Activated CD4-positive, alpha-beta T cell treated with anti-CD3 and anti-CD28 coated beads, Interleukin-2, amount 50 U/mL, for 16 hours (primary cell): ENCODE measurements around the gene TRIM72.
"Not testable (repeated sequence)": the region's sequence is repeated elsewhere in the genome, so short reads cannot be mapped to it uniquely, and the experiment has no call there.

Experiments
- DNase-seq: peaks from one replicate; pipeline ENCODE4 v3.0.0-alpha.2; 2020

The TRIM72 gene, protein sequence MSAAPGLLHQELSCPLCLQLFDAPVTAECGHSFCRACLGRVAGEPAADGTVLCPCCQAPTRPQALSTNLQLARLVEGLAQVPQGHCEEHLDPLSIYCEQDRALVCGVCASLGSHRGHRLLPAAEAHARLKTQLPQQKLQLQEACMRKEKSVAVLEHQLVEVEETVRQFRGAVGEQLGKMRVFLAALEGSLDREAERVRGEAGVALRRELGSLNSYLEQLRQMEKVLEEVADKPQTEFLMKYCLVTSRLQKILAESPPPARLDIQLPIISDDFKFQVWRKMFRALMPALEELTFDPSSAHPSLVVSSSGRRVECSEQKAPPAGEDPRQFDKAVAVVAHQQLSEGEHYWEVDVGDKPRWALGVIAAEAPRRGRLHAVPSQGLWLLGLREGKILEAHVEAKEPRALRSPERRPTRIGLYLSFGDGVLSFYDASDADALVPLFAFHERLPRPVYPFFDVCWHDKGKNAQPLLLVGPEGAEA

DNA sequence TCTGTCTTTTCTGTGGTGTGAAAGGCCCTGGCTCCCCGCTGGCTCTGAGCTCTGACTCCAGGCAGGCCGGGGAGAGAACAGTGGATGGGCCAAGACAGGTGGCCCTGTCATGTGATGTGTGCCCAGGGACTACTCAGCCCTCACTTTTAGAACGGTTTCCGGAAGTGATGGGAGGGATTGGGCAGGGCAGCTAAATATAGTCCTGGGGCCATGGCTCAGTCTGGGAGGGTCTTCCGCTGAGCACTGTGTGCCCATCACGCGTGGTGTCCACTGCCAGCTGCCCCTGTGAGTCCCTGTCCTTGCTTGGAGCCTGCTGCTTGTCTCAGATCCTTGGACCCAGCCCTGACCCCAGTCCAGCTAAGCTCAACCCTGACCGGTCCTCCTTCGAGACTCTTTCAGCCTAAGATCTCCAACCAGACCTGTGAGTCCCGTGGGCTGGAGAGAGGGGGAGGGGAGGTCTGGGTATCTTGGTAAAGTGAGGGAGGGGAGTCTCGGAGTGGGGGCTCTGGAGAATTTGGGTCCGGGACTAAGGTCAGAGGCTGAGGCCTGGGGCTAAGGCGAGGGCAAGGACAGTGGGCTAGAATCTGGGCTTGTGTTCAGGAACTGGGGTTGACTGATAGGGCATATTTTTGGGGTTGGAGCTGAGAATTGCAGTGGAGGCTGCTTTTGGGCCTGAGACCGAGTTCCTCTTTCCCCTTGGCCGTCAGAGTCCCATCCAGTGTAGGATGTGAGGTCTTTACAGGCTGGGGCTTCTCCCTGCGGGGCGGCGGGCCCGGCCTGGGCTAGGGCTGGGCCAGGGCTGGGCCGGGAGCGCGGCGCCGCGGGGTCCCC, at the start of gene TRIM72:
TSS of gene TRIM72 (plus strand) at position 243 of the 831 bp plus-strand sequence. CDS start 620 bp downstream, outside the sequence.
- no peak for DNase-seq

DNA sequence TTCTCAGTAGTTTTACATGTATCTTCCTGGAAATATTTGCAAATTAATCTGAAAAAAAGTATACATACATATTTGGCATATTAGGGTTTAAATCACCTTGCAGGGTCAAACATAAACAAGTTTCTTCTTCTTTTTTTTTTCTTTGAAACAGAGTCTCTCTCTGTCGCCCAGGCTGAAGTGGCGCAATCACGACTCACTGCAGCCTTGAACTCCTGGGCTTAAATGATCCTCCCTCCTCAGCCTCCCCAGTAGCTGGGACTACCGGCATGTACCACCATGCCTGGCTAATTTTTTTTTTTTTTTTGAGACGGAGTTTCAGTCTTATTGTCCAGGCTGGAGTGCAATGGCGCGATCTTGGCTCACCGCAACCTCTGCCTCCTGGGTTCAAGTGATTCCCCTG, 46.6 kb upstream of the TRIM72 start:
- DNase-seq: no peak

DNA sequence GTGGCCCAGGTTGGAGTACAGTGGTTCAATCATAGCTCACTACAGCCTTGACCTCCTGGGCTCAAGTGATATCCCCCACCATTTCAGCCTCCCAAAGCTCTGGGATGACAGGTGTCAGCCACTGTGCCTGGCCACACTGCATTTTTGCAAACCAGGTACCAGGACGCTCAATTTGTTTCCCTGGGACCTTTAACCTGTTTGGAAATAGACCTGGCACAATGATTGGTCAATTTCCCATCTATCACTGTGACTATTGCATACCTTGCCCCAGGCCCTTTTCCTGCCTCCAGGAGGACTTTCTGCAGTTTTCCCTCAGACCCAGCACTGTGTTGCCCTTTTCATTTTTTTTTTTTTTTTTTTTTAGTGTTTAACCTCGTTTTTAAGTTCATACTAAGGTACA, 45.1 kb upstream of the TRIM72 start:
- DNase-seq: no peak

DNA sequence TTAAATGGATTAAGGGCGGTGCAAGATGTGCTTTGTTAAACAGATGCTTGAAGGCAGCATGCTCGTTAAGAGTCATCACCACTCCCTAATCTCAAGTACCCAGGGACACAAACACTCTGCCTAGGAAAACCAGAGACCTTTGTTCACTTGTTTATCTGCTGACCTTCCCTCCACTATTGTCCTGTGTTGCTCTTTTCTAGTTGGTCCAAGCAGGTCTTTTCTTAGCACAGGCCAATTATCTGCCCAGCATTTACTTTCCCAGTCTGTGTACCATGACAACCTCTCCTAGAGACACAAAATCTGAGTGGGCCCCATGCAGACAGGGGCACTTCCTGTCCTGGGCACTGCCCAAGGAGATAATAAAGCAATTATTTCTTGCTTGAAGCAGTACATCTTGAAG, 43.9 kb upstream of the TRIM72 start:
- DNase-seq: not testable (repeated sequence)

DNA sequence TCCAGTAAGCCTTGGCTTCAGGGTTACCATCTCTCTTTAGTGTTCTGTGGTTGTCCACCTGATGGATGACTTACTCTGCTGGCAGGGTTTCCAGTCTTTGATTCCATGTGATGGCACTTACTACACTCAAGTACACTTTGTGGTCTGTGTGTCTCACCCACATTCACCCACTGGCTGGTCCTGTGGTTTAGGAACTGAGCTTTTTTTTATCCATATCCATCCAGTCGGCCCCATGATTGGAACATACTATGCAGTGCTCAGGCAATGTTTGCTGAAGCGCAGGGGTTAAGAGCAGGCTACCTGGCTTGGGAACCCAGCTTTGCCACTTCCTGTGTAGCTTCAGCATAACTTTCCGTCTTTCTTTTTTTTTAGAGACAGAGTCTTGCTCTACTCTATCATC, 36.8 kb upstream of the TRIM72 start:
- peak; percentile 61 for DNase-seq

DNA sequence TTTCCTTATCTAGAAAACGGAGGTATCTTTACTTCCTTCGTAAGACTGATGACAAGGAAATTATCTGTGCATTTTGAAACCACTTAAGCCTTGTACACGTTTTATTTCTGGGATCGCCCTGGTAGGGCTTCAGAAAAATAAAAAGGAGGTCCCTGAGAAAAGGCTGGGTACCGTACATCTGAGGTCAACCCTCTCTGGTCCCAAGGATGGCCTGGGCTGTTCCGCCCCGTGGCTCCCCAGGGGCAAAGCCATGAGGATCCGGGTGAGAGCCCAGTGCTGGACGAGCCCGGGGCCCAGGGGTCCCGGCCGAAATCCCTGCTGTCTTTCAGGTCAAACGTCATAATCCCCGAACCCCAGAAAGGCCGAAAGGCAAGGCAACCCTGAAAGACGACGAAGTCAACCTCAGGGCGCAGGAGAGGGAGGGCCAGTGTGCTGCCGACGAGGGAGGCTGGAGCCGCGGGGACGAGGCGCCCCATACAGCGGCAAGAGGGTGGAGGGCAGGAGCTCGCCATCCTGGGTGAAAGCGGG, 34.6 kb upstream of the TRIM72 start:
- no peak for DNase-seq

DNA sequence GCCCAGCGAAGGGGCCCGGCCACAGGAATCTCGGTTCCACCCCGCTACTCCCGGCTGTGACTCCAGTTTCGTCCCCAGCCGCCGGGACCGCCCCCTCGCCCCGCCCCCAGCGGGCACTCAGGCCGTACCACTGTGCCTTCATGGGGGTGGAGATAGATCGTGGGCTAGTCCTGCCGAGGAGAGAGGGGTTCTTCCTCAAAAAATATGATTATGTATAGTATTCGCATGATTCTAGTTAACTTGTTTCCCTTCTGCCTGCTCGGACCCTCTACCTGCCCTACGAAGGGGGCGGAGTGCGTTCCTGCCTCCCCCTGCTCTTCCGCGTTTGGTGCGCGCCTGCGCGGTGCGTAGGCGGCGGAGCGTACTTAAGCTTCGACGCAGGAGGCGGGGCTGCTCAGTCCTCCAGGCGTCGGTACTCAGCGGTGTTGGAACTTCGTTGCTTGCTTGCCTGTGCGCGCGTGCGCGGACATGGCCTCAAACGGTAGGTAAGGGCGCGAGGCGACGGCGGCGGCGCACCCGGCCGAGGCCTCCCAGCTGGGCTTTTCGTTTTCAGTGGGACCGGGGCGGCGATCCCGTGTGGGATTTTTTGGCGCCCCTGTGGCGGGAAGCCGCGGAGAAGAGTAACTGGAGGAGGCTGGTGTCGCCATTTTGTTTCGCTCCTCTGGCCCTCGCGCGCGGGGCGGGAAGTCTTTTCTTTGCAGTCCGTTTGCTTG, 34.0 kb upstream of the TRIM72 start, which contains the start of gene FUS:
TSS of gene FUS (plus strand) at position 393 of the 713 bp plus-strand sequence. CDS start at position 469, 76 bp downstream.
- peak; percentile 90 for DNase-seq

DNA sequence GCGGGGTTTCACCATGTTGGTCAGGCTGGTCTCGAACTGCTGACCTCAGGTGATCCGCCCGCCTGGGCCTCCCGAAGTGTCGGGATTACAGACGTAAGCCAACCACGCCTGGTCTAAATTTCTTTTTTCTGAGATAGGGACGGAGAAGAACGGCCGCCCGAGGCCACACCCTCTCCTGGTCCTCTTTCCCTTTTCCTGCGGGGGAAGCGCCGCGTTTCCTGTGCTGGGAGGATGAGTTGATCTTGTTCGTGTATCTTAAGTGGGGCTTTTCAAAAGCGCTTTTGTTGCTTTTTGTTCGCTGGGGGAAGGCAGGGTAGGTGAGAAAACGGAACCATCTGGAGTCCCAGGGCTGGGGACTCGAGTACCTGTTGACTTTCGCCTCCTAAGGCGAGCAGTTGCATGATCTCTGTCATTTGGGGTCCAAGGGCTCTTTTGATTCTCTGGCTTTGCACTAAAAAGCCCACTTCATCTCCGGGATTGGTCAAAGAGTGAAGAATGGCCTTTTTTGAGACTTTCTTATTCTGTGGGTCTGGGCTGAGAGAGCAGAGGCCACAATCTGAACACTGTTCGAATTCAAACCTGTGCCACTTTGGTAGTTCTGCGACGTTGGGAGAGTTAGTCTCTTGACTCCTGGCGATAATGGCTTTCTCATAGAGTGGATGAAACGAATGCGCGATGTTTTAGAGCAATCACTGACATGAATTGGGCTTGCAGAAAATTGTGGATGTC, 32.7 kb upstream of the TRIM72 start:
- DNase-seq: peak; percentile 48

DNA sequence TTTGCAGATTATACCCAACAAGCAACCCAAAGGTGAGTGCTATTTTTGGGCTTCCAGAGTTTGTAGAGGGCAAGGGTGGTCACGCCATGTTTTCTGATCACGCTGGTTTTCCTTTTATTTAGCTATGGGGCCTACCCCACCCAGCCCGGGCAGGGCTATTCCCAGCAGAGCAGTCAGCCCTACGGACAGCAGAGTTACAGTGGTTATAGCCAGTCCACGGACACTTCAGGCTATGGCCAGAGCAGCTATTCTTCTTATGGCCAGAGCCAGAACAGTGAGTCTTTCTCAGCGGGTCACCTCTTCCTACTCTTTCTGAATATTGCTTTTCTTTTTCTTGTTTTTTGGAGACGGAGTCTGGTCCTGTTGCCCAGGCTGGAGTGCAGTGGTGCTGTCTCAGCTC, 31.5 kb upstream of the TRIM72 start:
- DNase-seq: no peak

DNA sequence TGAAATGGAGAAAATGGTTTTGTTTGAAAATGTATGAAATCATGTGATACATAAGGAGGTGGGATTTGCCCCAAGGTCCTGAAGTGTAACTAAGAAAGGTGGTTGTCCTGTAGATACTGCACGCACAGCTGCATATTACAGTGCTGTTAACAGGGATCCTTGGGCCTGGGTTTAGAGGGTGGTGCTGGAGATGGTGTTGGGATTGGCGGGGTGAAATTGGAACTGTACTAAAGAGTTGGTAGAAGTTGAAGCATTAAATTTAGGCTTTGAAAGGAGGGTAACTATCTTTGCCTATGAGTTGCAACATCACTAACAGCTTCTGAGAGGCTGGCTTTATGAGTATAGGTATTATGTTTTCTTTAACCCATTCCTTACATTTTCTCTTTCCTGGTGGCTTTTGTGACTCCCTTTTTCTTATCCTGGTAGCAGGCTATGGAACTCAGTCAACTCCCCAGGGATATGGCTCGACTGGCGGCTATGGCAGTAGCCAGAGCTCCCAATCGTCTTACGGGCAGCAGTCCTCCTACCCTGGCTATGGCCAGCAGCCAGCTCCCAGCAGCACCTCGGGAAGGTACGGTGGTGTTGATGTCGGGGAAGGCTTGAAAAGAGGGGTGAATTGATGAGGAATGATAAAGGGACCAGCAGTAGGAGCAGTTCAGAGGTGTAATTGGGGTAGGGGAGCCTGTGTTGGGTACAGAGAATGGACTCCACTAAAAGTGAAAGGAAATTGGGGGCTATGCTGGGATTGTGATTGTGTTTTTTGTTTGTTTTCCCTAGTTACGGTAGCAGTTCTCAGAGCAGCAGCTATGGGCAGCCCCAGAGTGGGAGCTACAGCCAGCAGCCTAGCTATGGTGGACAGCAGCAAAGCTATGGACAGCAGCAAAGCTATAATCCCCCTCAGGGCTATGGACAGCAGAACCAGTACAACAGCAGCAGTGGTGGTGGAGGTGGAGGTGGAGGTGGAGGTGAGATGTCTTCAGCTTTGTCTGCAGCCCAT, 30.2 kb upstream of the TRIM72 start:
- DNase-seq: no peak

DNA sequence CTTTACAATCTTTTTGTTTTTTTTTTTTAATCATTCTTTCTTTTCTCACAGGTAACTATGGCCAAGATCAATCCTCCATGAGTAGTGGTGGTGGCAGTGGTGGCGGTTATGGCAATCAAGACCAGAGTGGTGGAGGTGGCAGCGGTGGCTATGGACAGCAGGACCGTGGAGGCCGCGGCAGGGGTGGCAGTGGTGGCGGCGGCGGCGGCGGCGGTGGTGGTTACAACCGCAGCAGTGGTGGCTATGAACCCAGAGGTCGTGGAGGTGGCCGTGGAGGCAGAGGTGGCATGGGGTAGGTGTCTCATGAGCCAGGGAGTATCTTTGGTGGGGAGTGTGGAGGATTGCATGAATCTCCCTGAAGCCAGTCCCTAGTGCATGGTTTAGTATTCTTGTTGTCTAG, 29.0 kb upstream of the TRIM72 start:
- DNase-seq: no peak

DNA sequence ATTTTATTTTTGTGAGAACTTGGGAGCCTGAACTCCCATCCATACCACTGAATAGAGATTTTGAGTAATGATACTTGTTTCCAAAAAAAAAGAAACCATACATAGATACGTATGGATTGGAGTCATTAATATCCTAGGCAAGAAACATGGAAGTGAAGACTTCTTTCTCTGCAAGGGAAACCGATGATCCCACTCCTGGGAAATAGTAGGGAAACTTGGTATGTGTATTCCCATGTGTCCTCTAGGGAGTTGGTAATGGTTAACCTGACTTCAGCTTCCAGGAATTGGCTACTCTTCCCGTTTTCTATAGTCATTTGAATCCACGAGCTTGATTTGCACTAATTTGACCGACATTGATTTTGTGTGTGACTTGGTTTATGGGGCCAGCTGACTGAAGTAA, 28.6 kb upstream of the TRIM72 start:
- no peak for DNase-seq

DNA sequence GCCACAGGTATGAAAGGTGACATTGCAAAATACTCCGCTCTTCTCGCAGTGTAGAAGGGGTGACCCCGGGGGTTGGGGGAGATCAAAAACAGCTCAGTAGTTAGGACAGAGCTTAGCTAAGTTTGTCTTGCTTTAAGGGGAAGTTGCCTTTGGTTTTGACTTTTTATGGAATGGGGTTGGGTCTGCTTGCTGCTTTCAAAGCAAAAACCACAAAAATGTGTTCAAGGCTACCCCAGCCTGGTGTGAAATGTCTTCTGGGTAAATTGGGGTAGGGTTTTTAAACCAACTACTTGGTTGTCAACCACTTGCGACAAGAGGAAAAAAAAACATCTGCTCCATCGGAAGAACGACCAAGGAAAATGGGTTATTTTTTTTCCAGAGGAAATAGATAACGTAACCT, 27.7 kb upstream of the TRIM72 start:
- DNase-seq: no peak

DNA sequence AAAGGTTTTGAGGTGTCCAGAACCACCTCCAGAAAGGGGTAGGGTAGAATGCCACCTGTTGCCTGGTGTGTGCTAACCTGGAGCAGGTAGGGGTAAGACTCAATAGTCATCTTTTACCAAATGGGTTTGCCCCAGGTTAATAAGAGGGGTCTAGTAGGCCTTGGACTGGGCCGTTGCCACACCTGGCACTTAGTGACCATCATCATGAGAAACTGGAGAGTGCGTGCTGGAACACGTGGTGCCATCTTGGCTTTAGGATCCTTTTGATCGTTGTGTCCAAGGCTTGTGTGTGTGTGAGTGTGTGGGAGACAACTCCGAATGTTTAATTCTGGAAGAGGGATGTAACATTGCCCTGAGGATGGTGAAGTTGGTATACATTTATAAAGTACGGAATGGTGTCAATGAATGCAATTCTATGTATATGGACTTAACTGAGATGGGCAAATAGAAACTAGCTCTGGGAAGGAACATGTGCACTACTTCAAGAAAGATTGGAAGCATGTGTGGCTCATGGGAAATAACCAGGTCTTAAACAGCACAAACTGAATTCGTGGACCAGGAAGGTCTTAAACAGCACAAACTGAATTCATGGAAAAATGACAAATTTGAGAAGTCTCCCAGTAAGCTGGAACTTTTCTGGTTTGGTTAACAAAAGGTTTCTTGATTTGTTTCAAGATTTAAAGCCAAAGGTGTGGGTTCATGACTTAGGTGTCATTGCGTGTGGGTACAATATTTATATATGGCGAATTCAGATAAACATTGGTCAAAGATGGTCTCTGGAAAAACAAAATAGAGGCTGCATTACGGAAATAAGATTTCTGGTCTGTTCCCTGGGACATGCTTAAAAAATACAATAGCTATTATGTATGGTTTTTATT, 26.8 kb upstream of the TRIM72 start:
- DNase-seq: no peak

DNA sequence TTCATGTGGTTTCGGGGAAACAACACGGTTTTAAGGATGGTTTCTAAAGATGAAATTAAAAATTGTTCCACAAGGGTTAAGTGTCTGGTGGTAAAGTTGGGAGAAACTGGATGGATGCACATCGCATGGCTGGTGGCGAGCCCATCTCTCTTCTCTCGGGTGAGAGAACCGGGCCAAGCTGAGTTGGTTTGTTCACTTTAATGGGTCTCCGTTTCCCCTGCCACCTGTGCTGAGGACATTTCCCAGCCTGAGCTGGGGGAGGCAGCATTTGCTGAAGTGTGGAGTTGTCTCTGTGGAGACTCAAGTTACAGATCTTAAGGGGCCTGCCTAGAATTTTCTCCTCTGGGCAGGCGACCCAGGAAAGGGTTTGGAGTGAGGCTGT, 26.1 kb upstream of the TRIM72 start:
- DNase-seq: no peak

DNA sequence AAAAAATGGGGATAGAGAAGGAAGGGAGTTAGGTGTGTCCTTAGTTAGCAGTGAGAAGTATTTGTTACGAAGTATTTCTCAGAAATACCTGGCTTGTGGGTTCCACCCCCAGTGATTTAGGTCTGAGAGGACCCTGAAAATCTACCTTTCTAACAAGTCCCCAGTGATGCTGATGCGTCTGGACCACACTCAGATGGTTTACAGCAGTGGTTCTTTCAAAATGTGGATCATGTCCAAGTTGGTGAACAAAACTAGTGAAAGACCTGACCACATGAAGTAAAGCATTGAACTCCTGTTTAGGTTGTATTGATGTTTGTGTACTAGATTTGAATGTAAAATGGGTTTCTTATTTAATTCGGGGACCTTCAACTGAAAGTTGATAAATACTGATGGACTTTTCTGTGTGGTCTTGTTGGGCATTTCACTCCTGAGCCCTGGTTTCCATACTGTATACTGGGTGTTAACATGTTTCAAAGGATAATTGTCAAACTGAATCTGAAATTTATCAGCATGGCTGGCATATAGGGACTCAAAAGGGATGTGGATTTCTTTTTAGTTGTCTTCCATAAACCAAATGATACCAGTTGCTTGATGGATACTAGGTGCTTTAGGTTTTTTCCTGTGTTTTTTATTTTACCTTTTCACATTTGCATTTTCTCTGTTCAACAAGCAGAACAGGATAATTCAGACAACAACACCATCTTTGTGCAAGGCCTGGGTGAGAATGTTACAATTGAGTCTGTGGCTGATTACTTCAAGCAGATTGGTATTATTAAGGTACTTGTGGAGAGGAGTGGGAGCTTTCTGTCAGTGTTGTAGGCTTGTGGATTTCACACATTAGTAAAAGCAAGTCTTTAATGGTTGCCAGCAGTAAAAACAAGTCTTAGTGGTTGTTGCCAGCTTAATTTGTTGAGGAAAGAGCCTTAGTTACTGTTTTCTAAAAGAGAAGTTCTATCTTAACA, 25.2 kb upstream of the TRIM72 start:
- DNase-seq: no peak

DNA sequence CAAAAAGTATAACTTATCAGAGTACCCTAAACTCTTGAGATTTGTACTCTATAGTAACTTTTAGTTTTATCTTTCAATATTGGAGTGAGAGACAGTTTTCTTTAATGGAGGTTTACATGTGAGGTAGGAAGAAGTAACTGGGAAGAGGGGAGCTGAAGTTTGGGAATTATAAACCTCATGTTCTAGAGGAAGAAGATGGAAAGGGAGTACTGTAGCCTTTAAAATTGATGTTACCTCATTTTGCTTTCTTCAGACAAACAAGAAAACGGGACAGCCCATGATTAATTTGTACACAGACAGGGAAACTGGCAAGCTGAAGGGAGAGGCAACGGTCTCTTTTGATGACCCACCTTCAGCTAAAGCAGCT, 24.5 kb upstream of the TRIM72 start:
- no peak for DNase-seq

DNA sequence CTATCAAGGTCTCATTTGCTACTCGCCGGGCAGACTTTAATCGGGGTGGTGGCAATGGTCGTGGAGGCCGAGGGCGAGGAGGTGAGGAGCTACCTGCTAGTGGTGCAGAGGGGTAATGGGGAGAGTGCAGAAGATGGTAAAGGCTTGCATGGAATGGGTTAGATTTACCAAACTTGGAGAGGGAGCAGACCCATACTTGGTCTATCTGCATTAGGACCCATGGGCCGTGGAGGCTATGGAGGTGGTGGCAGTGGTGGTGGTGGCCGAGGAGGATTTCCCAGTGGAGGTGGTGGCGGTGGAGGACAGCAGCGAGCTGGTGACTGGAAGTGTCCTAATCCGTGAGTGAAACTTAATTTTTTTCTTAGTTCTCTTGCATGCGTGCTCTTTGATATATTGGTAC, 23.9 kb upstream of the TRIM72 start:
- DNase-seq: no peak
